GM23338 (cell line): ENCODE measurements around the gene SYT14. TPM values are rescaled to one million over a fixed set of nuclear protein-coding genes. Genes with fewer than 3 reads are reported as not detected.

Experiments
- ATAC-seq: fragments of 200-7000 bp; cut with Tn5 transposase; 3 replicates; pipeline ENCODE4 v1.9.1; 2020
- DNase-seq: peaks from one replicate; pipeline ENCODE4 v3.0.0-alpha.2; 2015; ENCODE audit warnings: low spot score
- H2AFZ ChIP-seq: fragments of 200-600 bp; sonication (generic); 2 replicates; pipeline ENCODE4 v1.8.0; 2016; ENCODE audit warnings: antibody characterized with exemption, mild to moderate bottlenecking, moderate library complexity
- H3F3A ChIP-seq: fragments of 200-600 bp; sonication (generic); replicated peaks from 2 replicates; pipeline ENCODE4 v1.8.0; 2017; ENCODE audit warnings: antibody characterized with exemption, mixed run types, low read depth
- H3K27ac ChIP-seq: fragments of 200-600 bp; sonication (generic); 2 replicates; pipeline ENCODE4 v1.6.1; 2016; ENCODE audit warnings: low read depth
- H3K27me3 ChIP-seq: fragments of 200-600 bp; sonication (generic); 2 replicates; pipeline ENCODE4 v1.8.0; 2016; ENCODE audit warnings: mild to moderate bottlenecking, mixed run types, moderate library complexity; ENCODE audit not compliant: insufficient read depth
- H3K36me3 ChIP-seq: fragments of 200-600 bp; sonication (generic); 2 replicates; pipeline ENCODE4 v1.8.0; 2016; ENCODE audit warnings: mild to moderate bottlenecking; ENCODE audit not compliant: insufficient read depth
- H3K4me1 ChIP-seq: fragments of 200-600 bp; sonication (generic); 2 replicates; pipeline ENCODE4 v1.8.0; 2016; ENCODE audit warnings: mild to moderate bottlenecking, moderate library complexity; ENCODE audit not compliant: insufficient read depth
- H3K4me2 ChIP-seq: fragments of 200-600 bp; sonication (generic); 2 replicates; pipeline ENCODE4 v1.7.1; 2017; ENCODE audit warnings: mixed run types
- H3K4me3 ChIP-seq: fragments of 200-600 bp; sonication (generic); 2 replicates; pipeline ENCODE4 v1.6.1; 2016; ENCODE audit warnings: mixed run types
- H3K79me2 ChIP-seq: fragments of 200-600 bp; sonication (generic); replicated peaks from 2 replicates; pipeline ENCODE4 v1.8.0; 2017; ENCODE audit warnings: mild to moderate bottlenecking; ENCODE audit not compliant: insufficient read depth
- H3K9me2 ChIP-seq: fragments of 200-600 bp; sonication (generic); 2 replicates; pipeline ENCODE4 v1.8.0; 2017; ENCODE audit not compliant: insufficient read depth
- H4K20me1 ChIP-seq: fragments of 200-600 bp; sonication (generic); replicated peaks from 2 replicates; pipeline ENCODE4 v1.8.0; 2017; ENCODE audit warnings: mild to moderate bottlenecking; ENCODE audit not compliant: insufficient read depth
- H3K27ac Mint-ChIP-seq: 2 replicates; pipeline ENCODE4 v1.8.0; 2020; ENCODE audit warnings: inconsistent platforms, mild to moderate bottlenecking, moderate library complexity, mixed read lengths
- H3K27me3 Mint-ChIP-seq: 3 replicates; pipeline ENCODE4 v1.8.0; 2022; ENCODE audit warnings: low read depth, mild to moderate bottlenecking, moderate library complexity, mixed read lengths, inconsistent platforms; ENCODE audit not compliant: insufficient read depth, poor library complexity
- H3K36me3 Mint-ChIP-seq: 3 replicates; pipeline ENCODE4 v1.8.0; 2021; ENCODE audit warnings: low read depth, mild to moderate bottlenecking, inconsistent platforms, moderate library complexity, mixed read lengths
- H3K4me1 Mint-ChIP-seq: 3 replicates; pipeline ENCODE4 v1.8.0; 2020; ENCODE audit warnings: mild to moderate bottlenecking, inconsistent platforms, mixed read lengths
- H3K4me3 Mint-ChIP-seq: 3 replicates; pipeline ENCODE4 v1.8.0; 2021; ENCODE audit warnings: moderate library complexity, mild to moderate bottlenecking, inconsistent platforms, mixed read lengths
- H3K9me3 Mint-ChIP-seq: 3 replicates; pipeline ENCODE4 v1.8.0; 2020; ENCODE audit warnings: moderate library complexity, mild to moderate bottlenecking, inconsistent platforms, mixed read lengths
- CREB1 ChIP-seq: fragments of 250-450 bp; sonication (Bioruptor Pico); IDR thresholded peaks from 2 replicates; pipeline ENCODE4 v1.5.0; 2020; ENCODE audit warnings: low read depth, mild to moderate bottlenecking, moderate library complexity
- CTCF ChIP-seq, 2 experiments: fragments of 200-600 bp in 1 of 2; sonication (generic) in 1 of 2; conservative IDR thresholded peaks; 2 replicates each; pipeline versions ENCODE4 v1.5.1 to v1.6.1; 2016 to 2017; ENCODE audit warnings: antibody characterized with exemption in 2 of 2, low read depth in 2 of 2, mild to moderate bottlenecking in 2 of 2, moderate library complexity in 1 of 2
- ETS1 ChIP-seq: IDR thresholded peaks from 2 replicates; pipeline ENCODE4 v1.6.1; 2016; ENCODE audit warnings: antibody characterized with exemption
- EZH2 ChIP-seq: fragments of 200-600 bp; sonication (generic); IDR thresholded peaks from one replicate; pipeline ENCODE4 v1.8.0; 2017; ENCODE audit warnings: antibody characterized with exemption, mild to moderate bottlenecking, low read depth; ENCODE audit not compliant: unreplicated experiment
- EZH2phosphoT487 ChIP-seq: fragments of 200-600 bp; sonication (generic); IDR thresholded peaks from one replicate; pipeline ENCODE4 v1.8.1; 2018; ENCODE audit warnings: antibody characterized with exemption; ENCODE audit not compliant: unreplicated experiment
- JUNB ChIP-seq: IDR thresholded peaks from one replicate; pipeline ENCODE4 v1.6.1; 2016; ENCODE audit warnings: antibody characterized with exemption; ENCODE audit not compliant: unreplicated experiment
- NANOG ChIP-seq: IDR thresholded peaks from 2 replicates; pipeline ENCODE4 v1.6.1; 2016; ENCODE audit warnings: antibody characterized with exemption, borderline replicate concordance
- REST ChIP-seq: IDR thresholded peaks from one replicate; pipeline ENCODE4 v1.6.1; 2018; ENCODE audit warnings: antibody characterized with exemption; ENCODE audit not compliant: unreplicated experiment
- STAT1 ChIP-seq: IDR thresholded peaks from one replicate; pipeline ENCODE4 v1.6.1; 2016; ENCODE audit warnings: antibody characterized with exemption; ENCODE audit not compliant: unreplicated experiment
- ZNF114 ChIP-seq: fragments of 250-450 bp; sonication (Bioruptor Pico); IDR thresholded peaks from 2 replicates; pipeline ENCODE4 v1.5.0; 2020; ENCODE audit warnings: mild to moderate bottlenecking, moderate library complexity
- ZNF331 ChIP-seq: fragments of 250-450 bp; sonication (Bioruptor Pico); IDR thresholded peaks from 2 replicates; pipeline ENCODE4 v1.5.0; 2020; ENCODE audit warnings: low read depth, mild to moderate bottlenecking, moderate library complexity
- ZNF462 ChIP-seq: fragments of 250-450 bp; sonication (Bioruptor Pico); IDR thresholded peaks from 2 replicates; pipeline ENCODE4 v1.5.0; 2020; ENCODE audit warnings: mild to moderate bottlenecking, moderate library complexity
- long read RNA-seq: library from polyadenylated mRNA; unstranded; transcript quantifications from one replicate; pipeline ENCODE4 v2.0.0, GENCODE V29; 2020; ENCODE audit not compliant: unreplicated experiment
- polyA plus RNA-seq: library from polyadenylated mRNA; unstranded; fragments of >200 nt; fragmentation: Nextera tagmentation; extraction: Ambion mirVana; gene quantifications from 2 replicates; pipeline ENCODE4 v1.2.1, GENCODE V29; 2016
- total RNA-seq: library from RNA; depleted of rRNA; stranded (reverse); fragments of >200 nt; shearing (Covaris generic); gene quantifications from 2 replicates; pipeline ENCODE4 v1.2.3, GENCODE V29; 2014; rRNA removed

Gene SYT14
- 19.4 and 22.4 TPM in 2 replicates for total RNA-seq
- polyA plus RNA-seq, result 4.5 and 5.2 TPM in 2 replicates
- long read RNA-seq, full-length matches to known transcripts, result 1 of 7 reads
- long read RNA-seq, partial matches to known transcripts, result 2 of 7 reads
- long read RNA-seq, other reads (novel, unspliced or antisense), result 4 of 7 reads

- Mint-ChIP-seq H3K36me3 (no peaks in the 10 kb centered on the region), H3K4me1 (peaks cover 27% of the 10 kb centered on the region; the same call in 2 of the 3 replicates), H3K27ac (peak within 1 kb of the TSS; percentile 71; the same call in 1 of the 2 replicates), H3K27me3 (peaks cover 4% of the 10 kb centered on the region), H3K4me3 (peak within 1 kb of the TSS; percentile 93), H3K9me3 (no peaks in the 10 kb centered on the region)
- Histone ChIP-seq H4K20me1 (no peaks in the 10 kb centered on the region; the same call in 1 of the 2 replicates), H3K4me3 (peak within 1 kb of the TSS; percentile 85), H3F3A (no peaks in the 10 kb centered on the region; the same call in 1 of the 2 replicates), H3K4me1 (peaks cover 19% of the 10 kb centered on the region), H3K4me2 (peak within 1 kb of the TSS; percentile 81), H3K9me2 (no peaks in the 10 kb centered on the region), H3K36me3 (no peaks in the 10 kb centered on the region), H2AFZ (peak within 1 kb of the TSS; percentile 93), H3K79me2 (peaks cover 36% of the 10 kb centered on the region), H3K27me3 (no peaks in the 10 kb centered on the region), H3K27ac (peak within 1 kb of the TSS; percentile 57)
- DNase-seq (peak; percentile 91), ATAC-seq (peak; percentile 91)
- TF ChIP-seq CTCF (conservative IDR thresholded peaks at IDR 0.05; ENCODE audit: low read depth in 2 of 2) (no peak), REST (peak; percentile 40), ETS1 (no peak), CREB1 (CRISPR knock-in tag) (peak; percentile 51), STAT1 (no peak), EZH2phosphoT487 (no peak), ZNF462 (no peak), NANOG (no peak), JUNB (no peak), ZNF331 (no peak), ZNF114 (CRISPR knock-in tag) (no peak), EZH2 (no peak)
Observed at GRCh38 chr1:209937996-209938959, at the start of gene SYT14. TSS of gene SYT14 (plus strand) at chr1:209938217. CDS start at chr1:209938265, 48 bp downstream.
